Lower leg skin (tissue), 3 donors: Measurements from ENCODE around the gene ITGA11.

Experiments
- CTCF ChIP-seq, 3 donors: fragments of 450-650 bp; IDR thresholded peaks; one replicate each; pipeline ENCODE4 v1.5.1; 2016; ENCODE audit warnings: antibody characterized with exemption in 3 of 3, mild to moderate bottlenecking in 3 of 3, moderate library complexity in 2 of 3
- POLR2A ChIP-seq, 2 donors: fragments of 450-650 bp; IDR thresholded peaks; one replicate each; pipeline ENCODE4 v1.6.1; 2016 to 2017; ENCODE audit warnings: antibody characterized with exemption in 2 of 2, mild to moderate bottlenecking in 1 of 2, moderate library complexity in 1 of 2

- TF ChIP-seq CTCF (IDR thresholded peaks at IDR 0.05) (no peak), POLR2A (IDR thresholded peaks at IDR 0.05) (no peak)
Measured at GRCh38 chr15:68292157-68292781, 139.7 kb downstream of the ITGA11 start.
